Measurements from ENCODE around the gene MED16. TPM values are rescaled to one million over a fixed set of nuclear protein-coding genes. Genes with fewer than 3 reads are reported as not detected.

The MED16 gene
- total and polyA plus RNA-seq, 2 of the 13 experiments (the other 11 are each of a cell fraction or from before 2014, with no cell fraction given) = 13.3 to 14.8 TPM

GRCh38 chr19:912181-913079 is 19.4 kb upstream of the MED16 start (continued):
- TF ChIP-seq ATF5 (CRISPR knock-in tag; IDR thresholded peaks at IDR 0.05; ENCODE audit: low read depth) (no peak), SP140L (CRISPR knock-in tag; IDR thresholded peaks at IDR 0.05; ENCODE audit: borderline replicate concordance) (no peak), ZNF512B (CRISPR knock-in tag; IDR thresholded peaks at IDR 0.05; ENCODE audit: borderline replicate concordance) (no peak), HMGXB3 (CRISPR knock-in tag; IDR thresholded peaks at IDR 0.05; ENCODE audit: borderline replicate concordance) (0 out of 2 replicates have a peak, but pooled peaks have one; percentile 8), DMAP1 (CRISPR knock-in tag; IDR thresholded peaks at IDR 0.05) (peak; percentile 6; the same call in 1 of the 2 replicates), ZFP90 (CRISPR knock-in tag; IDR thresholded peaks at IDR 0.05; ENCODE audit: borderline replicate concordance) (0 out of 2 replicates have a peak, but pooled peaks have one; percentile 6), ZFP36 (IDR thresholded peaks at IDR 0.05; ENCODE audit: borderline replicate concordance, low read depth, low read length, partially characterized antibody) (no peak), TSC22D2 (CRISPR knock-in tag; IDR thresholded peaks at IDR 0.05; ENCODE audit: borderline replicate concordance) (no peak), ZFX (CRISPR knock-in tag; IDR thresholded peaks at IDR 0.05; ENCODE audit: low read depth) (no peak), CREB1 (IDR thresholded peaks at IDR 0.05) (no peak), CREB1 (CRISPR knock-in tag; IDR thresholded peaks at IDR 0.05) (no peak), ZNF672 (CRISPR knock-in tag; IDR thresholded peaks at IDR 0.05) (0 out of 2 replicates have a peak, but pooled peaks have one; percentile 25), TRIM22 (IDR thresholded peaks at IDR 0.05) (no peak), KMT2B (CRISPR knock-in tag; IDR thresholded peaks at IDR 0.05) (0 out of 2 replicates have a peak, but pooled peaks have one; percentile 17), JUN (CRISPR knock-in tag; IDR thresholded peaks at IDR 0.05) (no peak)
